Posterior cingulate gyrus (tissue), 11 donors: Measurements from ENCODE around the gene CUL1.

Source experiments
- DNase-seq, 10 donors: peaks; one replicate each; pipeline versions ENCODE4 v3.0.0 to v3.0.0-alpha.2; 2020 to 2021; ENCODE audit warnings: mixed read lengths in 3 of 10
- intact Hi-C: fragments of 100-400 bp; cut with DNase I; formaldehyde crosslinking; loops from one replicate; pipeline ENCODE4 v1.15.1; 2023

Gene CUL1

DNA sequence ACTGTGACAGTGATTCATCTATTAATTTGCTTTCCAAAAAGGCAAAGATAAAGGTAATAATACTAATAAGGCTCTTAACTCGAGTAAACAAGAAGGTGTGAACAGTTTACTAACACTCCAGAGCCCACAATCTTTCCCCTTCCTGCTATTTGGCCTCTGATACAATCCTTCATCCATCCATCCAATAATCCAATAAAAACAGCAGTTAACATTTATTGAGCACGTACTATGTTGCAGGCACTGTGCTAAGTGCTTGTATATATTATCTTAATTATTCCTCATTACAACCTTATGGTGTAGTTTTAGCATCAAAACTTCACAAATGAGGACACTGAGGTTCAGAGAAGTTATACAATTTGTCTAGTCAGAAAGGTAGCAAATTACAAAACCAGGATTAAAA is 135.9 kb downstream of the CUL1 start:
- intact Hi-C loops: no loop called here
- DNase-seq: no peak

DNA sequence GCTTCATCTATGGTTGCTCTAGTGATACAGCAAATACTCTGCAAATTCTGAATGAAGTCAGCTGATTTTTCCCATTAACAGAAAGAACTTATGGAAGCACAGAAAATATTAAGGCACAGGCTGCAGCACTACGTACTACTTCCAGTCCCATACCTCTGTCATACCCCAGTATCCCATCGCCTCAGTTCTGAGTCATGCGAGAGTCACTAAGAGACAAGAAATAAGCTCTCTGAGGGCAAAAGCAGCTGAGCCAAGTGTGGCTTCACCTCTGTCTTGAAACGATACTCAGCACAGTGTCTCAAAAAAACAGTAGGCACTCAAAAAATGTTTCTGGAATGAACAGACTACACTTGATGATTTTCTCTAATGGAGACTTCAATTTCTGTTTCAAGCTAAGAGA is 137.2 kb downstream of the CUL1 start:
- intact Hi-C loops: no loop called here

DNA sequence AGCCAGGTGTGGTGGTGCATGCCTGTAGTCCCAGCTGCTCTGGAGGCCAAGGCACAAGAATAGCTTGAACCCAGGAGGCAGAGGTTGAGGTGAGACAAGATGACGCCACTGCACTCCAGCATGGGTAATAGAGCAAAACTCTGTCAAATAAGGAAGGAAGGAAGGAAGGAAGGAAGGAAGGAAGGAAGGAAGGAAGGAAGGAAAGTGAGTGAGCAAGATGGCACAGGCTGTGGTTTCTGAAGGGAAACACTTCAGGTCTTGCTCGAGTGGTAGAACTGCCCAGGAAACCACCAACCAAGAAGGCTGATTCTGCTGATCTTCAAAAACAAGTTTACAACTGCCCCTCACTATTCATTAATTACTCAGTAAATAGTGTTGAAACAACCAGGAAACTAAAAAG is 140.2 kb downstream of the CUL1 start:
- no peak for DNase-seq
- intact Hi-C loops: no loop called here

More for the DNA sequence above, 137.2 kb downstream of the CUL1 start:
- no peak for DNase-seq

DNA sequence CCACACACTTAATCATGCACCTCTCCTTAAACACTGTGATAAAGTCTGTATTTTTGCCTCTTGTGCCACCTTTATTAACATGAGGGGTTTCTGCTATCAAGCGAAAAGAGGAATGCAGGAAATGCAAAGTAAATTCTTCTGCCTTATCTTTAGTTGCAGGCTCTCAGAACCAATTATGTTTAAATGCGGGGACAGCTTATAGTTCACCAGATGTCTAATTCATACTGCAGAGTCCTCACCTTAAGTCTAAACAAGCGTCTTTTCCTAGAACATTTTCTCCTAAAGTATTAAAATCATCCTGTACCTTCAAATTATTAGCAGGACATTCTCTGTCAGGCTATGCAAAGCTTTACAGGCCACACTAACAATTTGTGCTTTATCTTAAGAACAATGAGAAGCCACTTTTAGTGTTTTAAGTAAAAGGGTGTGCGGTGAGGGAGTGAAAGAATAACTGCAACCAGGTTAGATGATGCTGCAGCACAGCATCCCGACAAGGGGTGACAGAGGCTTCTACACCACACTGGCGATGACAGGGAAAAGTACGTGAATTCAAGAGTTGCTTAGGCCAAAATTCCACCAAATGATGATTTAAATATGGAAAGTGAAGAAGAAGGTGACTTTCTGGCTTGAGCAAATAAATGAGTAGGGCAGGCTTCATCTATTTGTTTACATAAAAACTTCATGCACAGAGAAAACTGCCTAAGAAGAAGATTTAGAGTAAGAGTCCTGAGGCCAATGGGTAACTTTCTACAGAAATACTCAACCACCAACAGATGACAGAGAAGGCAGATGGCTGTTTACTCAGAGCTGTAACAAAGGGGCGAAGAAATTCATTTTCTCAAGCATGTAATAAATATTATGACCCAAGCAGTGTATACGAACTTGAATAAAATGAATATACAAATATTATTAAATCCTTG is 149.4 kb downstream of the CUL1 start:
- DNase-seq: no peak
- intact Hi-C loops: no loop called here

DNA sequence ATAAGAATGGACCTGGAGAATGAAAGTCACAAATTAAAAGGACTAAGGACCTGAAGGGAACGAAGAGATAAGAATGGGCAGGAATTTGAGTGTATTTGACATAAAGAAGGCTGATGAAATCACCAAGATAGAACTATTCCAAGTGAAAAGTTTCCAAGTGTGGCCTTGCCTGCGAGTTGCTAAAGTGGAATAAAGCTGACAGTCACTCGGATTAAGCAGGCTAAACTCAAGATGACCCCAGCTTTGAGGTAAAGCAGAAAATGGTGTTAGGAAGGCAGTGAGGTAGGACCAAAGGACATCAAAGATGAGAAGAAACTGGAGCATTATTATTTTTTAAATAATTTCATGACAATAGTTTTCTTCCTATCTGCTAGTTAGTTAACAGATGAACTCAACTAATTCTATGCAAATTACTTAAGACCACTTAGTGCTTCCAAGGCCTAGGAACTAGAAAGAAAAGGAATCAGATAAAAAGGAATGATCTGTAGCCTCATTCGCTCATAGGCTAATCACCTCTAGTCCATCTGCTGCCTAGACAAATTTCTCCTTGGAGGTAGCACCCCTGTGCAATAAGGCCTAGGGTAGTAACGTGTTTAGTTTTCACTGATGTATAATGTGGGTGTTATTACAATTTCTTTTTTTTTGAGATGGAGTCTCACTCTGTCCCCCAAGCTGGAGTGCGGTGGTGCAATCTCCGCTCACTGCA is 150.8 kb downstream of the CUL1 start:
- no peak for DNase-seq
- intact Hi-C loops: no loop called here

DNA sequence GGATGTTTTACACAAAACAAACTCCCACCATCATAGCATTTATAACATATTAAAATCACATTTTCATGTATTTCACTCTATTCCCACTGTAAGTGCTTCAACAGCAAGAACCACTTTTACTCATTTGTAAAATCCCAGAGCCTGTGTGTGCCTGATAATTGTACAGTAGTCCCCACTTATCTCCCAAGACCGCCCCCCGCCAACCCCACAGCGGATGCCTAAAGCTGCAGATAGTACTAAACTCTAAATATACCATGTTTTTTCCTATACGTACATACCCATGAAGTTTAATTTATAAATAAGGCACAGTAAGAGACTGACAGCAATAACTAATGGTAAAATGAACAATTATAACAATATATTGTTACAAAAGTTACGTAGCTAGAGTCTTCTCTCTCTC is 151.9 kb downstream of the CUL1 start:
- intact Hi-C loops: no loop called here
- no peak for DNase-seq
